Stimulated activated CD8-positive, alpha-beta memory T cell treated with anti-CD3 and anti-CD28 coated beads, Interleukin-4, amount 100 ng/mL, for 24 hours (primary cell): Measurements from ENCODE around the gene PROS1.
A peak's percentile ranks its signal among the peaks of the same experiment; 100 is the strongest.

Source experiments
- DNase-seq: peaks from one replicate; pipeline ENCODE4 v3.0.0-alpha.2; 2020; ENCODE audit warnings: low read depth

PROS1 gene

DNA sequence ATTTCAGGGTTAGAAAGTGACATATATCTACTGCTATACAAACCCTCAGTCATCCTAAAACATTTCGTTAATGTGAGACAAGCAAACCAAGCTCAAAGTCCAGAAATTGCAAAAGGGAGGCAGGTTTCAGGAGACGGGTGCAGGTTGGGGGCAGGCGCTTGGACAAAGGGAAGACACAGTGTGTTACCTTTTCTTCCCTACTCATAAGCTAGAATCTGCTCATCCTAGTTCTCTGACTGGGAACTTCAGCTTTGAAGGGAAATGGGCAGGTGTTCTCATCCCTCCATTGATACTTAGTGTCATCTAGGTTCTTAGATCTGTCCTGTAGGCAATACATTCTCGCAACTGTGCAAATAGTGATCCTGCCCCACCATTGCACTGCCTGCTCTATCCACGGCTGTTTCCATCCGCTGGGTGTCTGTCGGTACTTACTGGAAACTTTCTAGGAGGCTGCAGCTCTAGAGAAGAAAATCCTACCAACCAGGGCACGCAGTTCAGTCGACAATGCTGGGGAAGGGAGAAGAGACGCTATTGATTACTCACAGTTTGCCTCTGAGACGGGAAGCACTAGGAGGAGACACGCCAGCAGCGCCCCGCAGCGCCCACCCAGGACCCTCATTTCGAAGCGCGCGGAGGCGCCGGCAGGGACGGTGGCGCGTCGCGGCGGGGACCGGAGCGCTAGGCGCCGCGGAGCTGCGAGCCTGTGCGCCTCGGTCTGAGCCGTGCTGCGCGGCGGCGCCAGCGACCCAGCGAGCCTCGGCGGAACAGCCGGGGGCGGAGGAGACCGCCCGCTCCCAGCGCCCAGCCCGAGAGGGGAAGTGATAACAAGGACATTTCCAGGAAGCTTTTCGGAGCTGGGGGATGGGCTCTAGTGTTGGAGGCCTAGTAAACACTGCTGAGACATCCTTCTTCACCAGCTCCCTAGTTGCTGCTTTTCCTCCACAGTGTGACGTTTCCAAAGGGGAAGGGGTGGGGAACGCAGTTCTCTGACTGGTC lies at the start of gene PROS1:
PROS1 (minus strand) TSS at position 766 of the 996 bp plus-strand sequence; CDS start at position 619, 147 bp downstream.
- peak; percentile 24 for DNase-seq

- DNase-seq: no peak
Observed at GRCh38 chr3:94020293-94020692, 46.6 kb upstream of the PROS1 start.

- DNase-seq: no peak
Observed at GRCh38 chr3:94019659-94020058, 46.0 kb upstream of the PROS1 start.

DNA sequence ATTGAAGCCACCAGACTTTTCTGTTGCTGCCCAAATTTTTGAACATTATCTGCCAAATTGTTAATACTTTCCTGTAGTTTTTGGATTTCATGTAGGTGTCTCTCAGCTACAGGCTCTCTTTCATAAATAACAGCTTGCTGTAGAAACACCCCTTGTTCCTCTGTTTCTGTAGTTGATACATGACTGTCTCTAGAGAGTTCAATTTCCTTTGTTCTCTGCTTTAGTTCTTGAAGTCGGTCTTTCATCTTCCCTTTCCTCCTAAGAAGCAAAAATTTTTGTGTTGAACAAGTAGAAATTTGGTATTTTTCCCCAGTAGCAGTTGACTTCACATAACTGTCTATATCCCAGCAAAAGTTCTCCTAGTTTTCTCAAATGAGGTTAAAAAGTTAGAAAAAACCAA lies 41.3 kb upstream of the PROS1 start:
- DNase-seq: no peak

- no peak for DNase-seq
Observed at GRCh38 chr3:94012185-94012584, 38.5 kb upstream of the PROS1 start.

DNA sequence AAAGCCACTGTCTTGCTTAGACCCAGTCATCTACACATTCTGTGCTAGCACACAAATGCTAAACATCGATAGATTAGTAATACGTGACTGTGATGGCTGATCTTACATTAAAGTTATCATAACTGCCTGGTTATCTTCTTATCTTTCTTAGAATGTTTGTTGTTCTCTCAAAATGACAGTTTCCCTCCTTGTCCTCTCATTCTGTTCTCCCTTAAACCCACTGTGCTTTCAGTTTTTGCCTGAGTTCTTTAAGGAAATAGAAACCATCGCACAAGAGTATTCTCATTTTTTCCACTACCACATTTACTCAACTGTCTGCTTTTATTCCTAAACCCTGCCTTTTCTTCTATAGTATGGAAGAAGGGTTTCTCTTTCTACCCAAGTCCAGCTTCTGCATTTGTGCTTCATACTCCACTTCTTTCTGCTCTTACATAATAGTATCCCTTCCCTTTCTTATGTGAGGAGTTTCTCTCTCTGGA lies 37.6 kb upstream of the PROS1 start:
- DNase-seq: no peak

- no peak for DNase-seq
Observed at GRCh38 chr3:94009608-94010007, 35.9 kb upstream of the PROS1 start.

GRCh38 chr3:94008253-94008652 lies 34.6 kb upstream of the PROS1 start:
- no peak for DNase-seq

DNA sequence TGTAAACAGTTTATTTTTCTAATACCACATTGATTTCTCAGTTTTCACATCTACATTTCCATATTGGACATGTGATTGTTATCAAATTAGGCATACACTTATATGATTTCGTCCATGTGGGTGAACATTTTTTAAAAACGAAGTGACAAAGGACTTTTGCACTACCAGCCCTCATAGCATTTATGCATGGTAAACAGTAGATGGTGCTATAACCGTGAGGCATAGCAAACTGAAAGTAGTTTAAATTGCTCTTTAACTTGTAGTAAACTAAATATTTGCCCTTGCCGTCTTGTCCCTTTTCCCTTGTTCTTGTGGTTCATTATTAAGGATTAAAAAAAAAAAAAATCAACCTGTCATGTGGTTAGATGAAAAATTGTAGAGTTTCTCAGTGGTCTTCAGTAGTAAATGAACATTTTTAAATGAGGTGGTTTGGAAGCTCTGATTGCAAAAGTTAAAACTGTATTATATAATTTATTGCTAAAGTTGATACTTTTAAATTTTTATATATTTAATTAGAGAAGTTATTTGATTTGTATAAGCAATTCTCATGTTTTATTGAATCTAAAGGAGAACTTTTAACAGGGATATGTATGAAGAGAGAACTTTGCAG lies 30.7 kb upstream of the PROS1 start:
- DNase-seq: no peak

DNA sequence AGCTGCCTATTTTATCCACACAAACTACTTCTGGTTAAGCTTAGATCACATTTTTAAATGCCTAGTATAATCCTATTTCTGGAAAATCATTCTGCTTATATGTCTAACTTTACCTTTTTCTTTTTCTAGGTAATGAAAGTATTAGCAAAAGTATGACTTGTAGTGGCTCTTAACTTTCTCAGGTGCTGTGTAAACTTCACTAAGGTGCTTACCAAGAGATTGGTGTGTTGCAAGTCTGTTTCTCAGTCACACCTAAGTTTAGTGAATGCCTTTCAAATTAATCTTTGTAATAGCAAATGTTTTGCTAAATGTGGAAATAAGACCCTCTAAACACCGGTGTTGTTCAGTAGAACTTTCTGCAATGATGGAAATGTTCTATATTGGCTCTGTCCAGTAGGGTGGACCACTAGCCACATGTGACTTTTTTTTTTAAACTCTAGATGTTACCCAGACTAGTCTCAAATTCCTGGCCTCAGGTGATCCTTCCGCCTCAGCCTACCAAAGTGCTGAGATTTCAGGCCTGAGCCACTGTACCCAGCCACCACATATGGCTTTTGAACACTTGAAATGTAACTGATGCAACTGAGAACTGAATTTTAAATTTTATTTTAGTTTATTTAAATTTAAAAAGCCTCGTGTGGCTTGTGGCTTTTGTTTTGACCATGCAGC lies 28.3 kb upstream of the PROS1 start:
- no peak for DNase-seq

- no peak for DNase-seq
Observed at GRCh38 chr3:94001191-94001590, 27.5 kb upstream of the PROS1 start.

DNA sequence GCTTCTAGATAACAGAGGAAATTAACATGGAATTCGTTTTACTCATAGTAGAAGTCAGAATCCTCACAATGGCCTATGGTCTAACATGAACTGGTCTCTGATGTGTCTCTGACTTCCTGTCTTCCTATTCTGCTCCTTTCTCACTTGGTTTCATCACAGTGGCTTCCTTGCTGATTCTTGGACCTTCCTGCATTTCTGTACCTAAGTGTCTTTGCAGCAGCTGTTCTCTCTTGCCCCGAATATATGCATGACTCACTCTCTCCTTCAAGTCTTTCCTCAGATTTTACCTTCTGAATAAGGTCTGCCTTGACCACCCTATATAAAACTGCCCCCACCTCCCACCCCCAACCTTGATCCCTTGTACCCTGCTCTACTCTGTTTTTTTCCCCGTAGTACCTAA lies 20.4 kb upstream of the PROS1 start:
- DNase-seq: no peak

- DNase-seq: no peak
Observed at GRCh38 chr3:93992207-93992606, 18.5 kb upstream of the PROS1 start.

- no peak for DNase-seq
Observed at GRCh38 chr3:93991631-93992030, 17.9 kb upstream of the PROS1 start.

DNA sequence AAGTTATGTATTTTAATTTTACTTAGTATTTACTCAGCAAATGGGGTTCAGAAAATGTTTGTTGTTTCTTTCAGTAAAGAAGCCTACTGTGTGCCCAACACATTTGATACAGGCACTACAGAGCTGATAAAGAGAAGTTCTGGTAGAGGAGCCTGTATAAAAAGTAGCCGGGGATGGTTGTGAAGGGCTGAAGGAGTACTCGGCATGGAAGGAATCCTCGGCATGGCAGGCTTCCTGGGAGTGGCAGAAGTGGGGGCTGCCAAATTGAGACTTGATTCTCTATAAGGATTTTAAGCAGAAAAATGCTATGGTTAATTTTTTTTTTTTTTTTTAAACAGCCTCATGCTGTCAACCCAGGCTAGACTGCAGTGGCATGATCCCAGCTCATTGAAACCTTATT lies 15.5 kb upstream of the PROS1 start:
- DNase-seq: no peak

- no peak for DNase-seq
Observed at GRCh38 chr3:93988764-93989163, 15.1 kb upstream of the PROS1 start.

GRCh38 chr3:93988283-93988682 lies 14.6 kb upstream of the PROS1 start:
- no peak for DNase-seq

GRCh38 chr3:93984618-93985017 lies 10.9 kb upstream of the PROS1 start:
- DNase-seq: no peak

DNA sequence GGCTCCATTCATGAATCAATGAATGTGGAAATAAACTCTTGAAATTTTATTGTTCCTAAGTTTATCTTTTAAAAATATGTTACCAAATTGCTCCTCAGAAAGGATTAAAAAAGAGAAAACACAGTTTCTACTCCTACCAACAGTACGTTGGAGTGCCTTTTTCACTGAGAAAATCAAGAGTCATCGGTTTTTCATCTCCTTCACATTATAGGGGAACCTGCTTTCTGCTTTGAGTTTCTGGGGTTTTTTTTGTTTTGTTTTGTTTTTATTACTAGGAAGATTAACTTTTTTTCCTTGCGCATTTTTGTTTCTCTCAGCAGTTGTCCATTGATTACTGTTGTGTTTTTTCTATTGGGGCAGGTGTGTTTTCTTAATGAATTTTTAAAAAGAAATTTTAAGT lies 9.7 kb upstream of the PROS1 start:
- no peak for DNase-seq

- DNase-seq: no peak
Observed at GRCh38 chr3:93981649-93982048, 8.0 kb upstream of the PROS1 start.

DNA sequence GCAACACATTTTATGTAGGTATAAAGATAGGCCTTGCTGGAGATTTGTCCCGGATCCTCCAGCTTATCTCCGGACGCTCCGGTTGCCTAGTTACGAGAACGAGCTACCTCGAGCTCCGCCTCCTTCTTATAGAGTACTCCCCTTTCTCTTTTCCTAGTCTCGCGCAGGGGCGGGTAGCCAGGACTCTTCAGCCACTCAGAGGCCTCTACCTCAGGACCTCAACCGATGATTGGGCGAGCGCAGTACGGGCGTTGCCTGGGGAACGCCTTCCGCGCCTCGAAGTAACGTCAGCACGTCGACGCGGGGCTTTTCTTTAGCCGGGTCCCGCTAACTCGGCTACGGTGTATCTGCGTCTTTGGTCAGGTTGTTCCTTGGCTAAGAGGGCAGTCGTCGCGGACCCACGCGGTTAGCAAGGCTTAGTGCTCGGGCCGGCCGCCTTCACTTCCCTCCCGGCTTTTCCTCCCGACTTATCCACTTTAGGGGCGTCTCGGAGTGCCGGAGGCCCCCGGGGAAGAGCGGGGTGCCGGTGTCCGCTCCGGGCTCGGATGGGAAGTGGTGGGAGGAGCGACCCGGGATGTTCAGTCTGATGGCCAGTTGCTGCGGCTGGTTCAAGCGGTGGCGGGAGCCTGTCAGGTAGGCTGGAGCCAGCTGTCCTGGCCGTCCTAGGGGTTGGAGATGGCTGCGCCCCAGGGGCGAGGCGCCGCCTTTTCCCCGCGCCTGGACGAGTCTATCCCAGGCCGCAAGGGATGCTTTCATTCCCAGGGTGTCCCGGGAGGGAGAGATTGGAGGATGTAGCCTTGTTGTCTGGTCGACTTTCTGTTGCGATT lies 6.4 kb upstream of the PROS1 start, which contains the start of gene ARL13B:
ARL13B (plus strand) TSS at position 306 of the 827 bp plus-strand sequence; CDS start at position 575, 269 bp downstream.
- DNase-seq: peak; percentile 87

DNA sequence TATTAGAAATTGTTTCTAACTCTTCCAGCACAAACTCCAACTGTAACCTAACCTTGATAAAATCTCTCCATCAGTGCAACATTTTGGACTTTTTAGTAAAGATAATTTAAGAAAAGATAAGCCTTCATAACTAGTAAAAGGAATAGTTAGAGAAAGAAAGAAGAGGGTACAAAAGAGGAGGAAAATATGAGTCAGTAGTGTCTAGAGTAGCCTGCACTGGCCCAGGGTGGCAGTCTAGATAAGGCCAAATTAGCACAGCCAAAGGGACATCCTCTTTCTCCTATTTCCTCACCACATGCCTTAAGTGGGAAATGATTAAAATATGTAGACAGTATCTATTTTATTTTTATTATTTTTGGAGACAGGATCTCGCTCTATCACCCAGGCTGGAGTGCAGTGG lies 3.7 kb downstream of the PROS1 start:
- DNase-seq: no peak
